ENCODE results near the gene NACC2.

NACC2 gene

GRCh38 chr9:136047076-136047774 is 47.9 kb downstream of the NACC2 start:
- Histone ChIP-seq H2AFZ (ENCODE audit: low read length) (no peak overlapping the region), H3K4me3 (ENCODE audit: low read length, poor library complexity, severe bottlenecking) (no peak overlapping the region), H3K9me3 (ENCODE audit: insufficient read depth, low read depth, low read length) (no peaks in the 10 kb centered on the region), H3K79me2 (ENCODE audit: insufficient read depth, low read length) (no peaks in the 10 kb centered on the region), H3K36me3 (ENCODE audit: insufficient read depth, low read length) (no peaks in the 10 kb centered on the region), H3K4me1 (ENCODE audit: insufficient read depth, low read length, poor library complexity, severe bottlenecking) (no peaks in the 10 kb centered on the region), H3K27me3 (ENCODE audit: insufficient read depth, low read length, poor library complexity, severe bottlenecking) (no peaks in the 10 kb centered on the region), H3K9me2 (replicated peaks; ENCODE audit: low read depth, low read length) (no peaks in the 10 kb centered on the region), H3K9ac (ENCODE audit: low read depth, low read length, poor library complexity, severe bottlenecking) (no peak overlapping the region), H3F3A (ENCODE audit: low read depth) (no peaks in the 10 kb centered on the region), H4K20me1 (ENCODE audit: insufficient read depth, low read length, poor library complexity, severe bottlenecking) (no peaks in the 10 kb centered on the region), H3K4me2 (ENCODE audit: low read depth, low read length, poor library complexity, severe bottlenecking) (no peak overlapping the region)
- no peak for TF ChIP-seq EZH2phosphoT487 (IDR thresholded peaks at IDR 0.05; ENCODE audit: borderline replicate concordance)
- TF ChIP-seq CTCF (conservative IDR thresholded peaks at IDR 0.05; ENCODE audit: low read length), result no peak

GRCh38 chr9:136046554-136046920 is 48.6 kb downstream of the NACC2 start:
- no peak overlapping the region for H3K4me2 ChIP-seq (ENCODE audit: low read depth, low read length, poor library complexity, severe bottlenecking)
- no peaks in the 10 kb centered on the region for H3K9me3 ChIP-seq (ENCODE audit: insufficient read depth, low read depth, low read length)
- TF ChIP-seq CTCF (conservative IDR thresholded peaks at IDR 0.05; ENCODE audit: low read length) (no peak), EZH2phosphoT487 (IDR thresholded peaks at IDR 0.05; ENCODE audit: borderline replicate concordance) (no peak)
- H3K9me2 ChIP-seq (replicated peaks; ENCODE audit: low read depth, low read length), result no peaks in the 10 kb centered on the region
- no peaks in the 10 kb centered on the region for H3F3A ChIP-seq (ENCODE audit: low read depth)
- no peak overlapping the region for H3K4me3 ChIP-seq (ENCODE audit: low read length, poor library complexity, severe bottlenecking)
- H3K9ac ChIP-seq (ENCODE audit: low read depth, low read length, poor library complexity, severe bottlenecking), result no peak overlapping the region
- H3K79me2 ChIP-seq (ENCODE audit: insufficient read depth, low read length), result no peaks in the 10 kb centered on the region
- H4K20me1 ChIP-seq (ENCODE audit: insufficient read depth, low read length, poor library complexity, severe bottlenecking), result no peaks in the 10 kb centered on the region
- no peak overlapping the region for H2AFZ ChIP-seq (ENCODE audit: low read length)
- H3K27me3 ChIP-seq (ENCODE audit: insufficient read depth, low read length, poor library complexity, severe bottlenecking), result no peaks in the 10 kb centered on the region
- no peaks in the 10 kb centered on the region for H3K36me3 ChIP-seq (ENCODE audit: insufficient read depth, low read length)
- H3K4me1 ChIP-seq (ENCODE audit: insufficient read depth, low read length, poor library complexity, severe bottlenecking), result no peaks in the 10 kb centered on the region

- H3K27me3 ChIP-seq (ENCODE audit: insufficient read depth, low read length, poor library complexity, severe bottlenecking), result no peaks in the 10 kb centered on the region
- TF ChIP-seq CTCF (conservative IDR thresholded peaks at IDR 0.05; ENCODE audit: low read length) (no peak), EZH2phosphoT487 (IDR thresholded peaks at IDR 0.05; ENCODE audit: borderline replicate concordance) (no peak)
These were observed 49.2 kb downstream of the NACC2 start for GRCh38 chr9:136045595-136046553.

More at GRCh38 chr9:136045595-136046553, 49.2 kb downstream of the NACC2 start:
- H3K4me1 ChIP-seq (ENCODE audit: insufficient read depth, low read length, poor library complexity, severe bottlenecking), result no peaks in the 10 kb centered on the region
- no peaks in the 10 kb centered on the region for H3F3A ChIP-seq (ENCODE audit: low read depth)
- H2AFZ ChIP-seq (ENCODE audit: low read length), result no peak overlapping the region
- no peaks in the 10 kb centered on the region for H3K9me3 ChIP-seq (ENCODE audit: insufficient read depth, low read depth, low read length)
- H3K4me2 ChIP-seq (ENCODE audit: low read depth, low read length, poor library complexity, severe bottlenecking), result no peak overlapping the region
- no peaks in the 10 kb centered on the region for H3K36me3 ChIP-seq (ENCODE audit: insufficient read depth, low read length)
- H3K4me3 ChIP-seq (ENCODE audit: low read length, poor library complexity, severe bottlenecking), result no peak overlapping the region
- H3K9me2 ChIP-seq (replicated peaks; ENCODE audit: low read depth, low read length), result no peaks in the 10 kb centered on the region
- no peak overlapping the region for H3K9ac ChIP-seq (ENCODE audit: low read depth, low read length, poor library complexity, severe bottlenecking)
- H3K79me2 ChIP-seq (ENCODE audit: insufficient read depth, low read length), result no peaks in the 10 kb centered on the region
- H4K20me1 ChIP-seq (ENCODE audit: insufficient read depth, low read length, poor library complexity, severe bottlenecking), result no peaks in the 10 kb centered on the region
